ENCODE results near the gene NT5DC3. TPM values are rescaled to one million over a fixed set of nuclear protein-coding genes. Genes with fewer than 3 reads are reported as not detected.

The NT5DC3 gene
- total and polyA plus RNA-seq, 2 of the 13 experiments (the other 11 are each of a cell fraction or from before 2014, with no cell fraction given) = 3.2 to 6.6 TPM

GRCh38 chr12:103785243-103786031, 55.6 kb downstream of the NT5DC3 start:
- Histone ChIP-seq H3K79me2 (ENCODE audit: insufficient read depth, low read length) (no peaks in the 10 kb centered on the region), H3K27ac (ENCODE audit: extremely low read length, insufficient read depth, low read length) (peak overlapping the region; percentile 38)
- CTCF ChIA-PET (ENCODE audit: low intra/inter-chr PET ratio, low total read pairs) = no interaction called here

More at GRCh38 chr12:103785243-103786031, 55.6 kb downstream of the NT5DC3 start:
- TF ChIP-seq SIN3B (IDR thresholded peaks at IDR 0.05; ENCODE audit: low read length) (no peak), MLX (CRISPR knock-in tag; IDR thresholded peaks at IDR 0.05) (no peak), MBNL3 (CRISPR knock-in tag; conservative IDR thresholded peaks at IDR 0.05) (no peak), HNF4A (CRISPR knock-in tag; IDR thresholded peaks at IDR 0.05) (no peak), ZNF251 (CRISPR knock-in tag; IDR thresholded peaks at IDR 0.05) (no peak), CHD4 (IDR thresholded peaks at IDR 0.05; ENCODE audit: borderline replicate concordance, low read length) (0 out of 2 replicates have a peak, but pooled peaks have one; percentile 45), ZNF362 (CRISPR knock-in tag; IDR thresholded peaks at IDR 0.05; ENCODE audit: borderline replicate concordance) (peak; percentile 62; the same call in 1 of the 2 replicates), NFE2L1 (CRISPR knock-in tag; IDR thresholded peaks at IDR 0.05; ENCODE audit: borderline replicate concordance) (no peak), NR2F6 (IDR thresholded peaks at IDR 0.05) (no peak), NR2F6 (CRISPR knock-in tag; IDR thresholded peaks at IDR 0.05) (0 out of 2 replicates have a peak, but pooled peaks have one; percentile 13), PCBP2 (optimal IDR thresholded peaks at IDR 0.05; ENCODE audit: low read depth, low read length, poor library complexity, severe bottlenecking) (no peak), UBTF (CRISPR knock-in tag; IDR thresholded peaks at IDR 0.05) (no peak), NR2F2 (IDR thresholded peaks at IDR 0.05; ENCODE audit: borderline replicate concordance, low read depth) (0 out of 2 replicates have a peak, but pooled peaks have one; percentile 45)
- no TSS peak for BruUV-seq (replicated peaks)
- POLR2A ChIA-PET = no interaction called here
- in situ Hi-C loops (cut with HindIII; ENCODE audit: extremely low pct_ligation_motif_present, low pct_unique_long_range_greater_than_20kb) (no loop called here), intact Hi-C loops (cut with micrococcal nuclease; ENCODE audit: unreplicated experiment) (no loop called here)
- Histone ChIP-seq H3K9me3 (ENCODE audit: low read length) (no peaks in the 10 kb centered on the region), H3K9ac (ENCODE audit: insufficient read depth, low read depth, low read length) (no peak overlapping the region), H3K4me1 (ENCODE audit: insufficient read depth, low read length) (peaks cover 17% of the 10 kb centered on the region), H4K20me1 (ENCODE audit: insufficient read depth, low read length) (no peaks in the 10 kb centered on the region), H2AFZ (ENCODE audit: low read length) (no peak overlapping the region), H3K4me2 (ENCODE audit: low read depth, low read length) (peak overlapping the region; percentile 32; the same call in 1 of the 2 replicates), H3K27me3 (ENCODE audit: control insufficient read depth in 1 of 2, insufficient read depth in 2 of 2, low read length in 2 of 2) (no peaks in the 10 kb centered on the region), H3K4me3 (replicated peaks in 1 of 3; ENCODE audit: insufficient read depth in 1 of 3, low read depth in 2 of 3, low read length in 3 of 3) (no peak overlapping the region), H3K36me3 (replicated peaks in 1 of 2; ENCODE audit: control insufficient read depth in 1 of 2, insufficient read depth in 2 of 2, low read length in 2 of 2) (peaks cover 14 to 33% of the 10 kb centered on the region in 2 experiments)
- ATAC-seq (peak; percentile 70), FAIRE-seq (no peak), DNase-seq (ENCODE audit: low spot score) (peak; percentile 18)
- 65% methylated on average over 4 of the region's 4 CpGs for WGBS (ENCODE audit: low lambda C conversion rate)

All from HepG2 (cell line).